LNCAP (cell line): ENCODE data around the gene NPAS3.

Experiments used
- TF ChIP-seq, protein P1 (sequence below): fragments of 450-650 bp; IDR thresholded peaks from 2 replicates; pipeline ENCODE4 v1.5.1; 2017; ENCODE audit warnings: mild to moderate bottlenecking

Gene NPAS3

DNA sequence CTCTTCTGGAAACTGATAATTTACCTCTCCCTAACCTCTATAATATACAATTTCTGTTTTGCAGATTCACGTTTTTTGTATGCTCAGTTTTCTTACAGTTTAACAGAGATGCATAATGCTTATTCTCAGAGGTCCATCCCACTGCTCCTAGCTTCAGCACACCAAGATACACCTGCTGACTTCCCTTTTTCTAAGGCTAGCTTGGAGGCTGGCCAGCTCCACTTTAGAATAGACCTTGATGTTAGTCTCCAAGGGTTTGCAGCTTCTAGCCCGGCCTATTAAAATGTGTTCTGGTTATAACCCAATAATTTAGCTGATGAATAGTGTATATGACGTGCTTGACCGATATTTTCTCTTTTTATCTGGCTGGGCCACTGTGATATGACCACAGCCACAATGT, 751.0 kb downstream of the NPAS3 start:
- TF ChIP-seq, protein P1, sequence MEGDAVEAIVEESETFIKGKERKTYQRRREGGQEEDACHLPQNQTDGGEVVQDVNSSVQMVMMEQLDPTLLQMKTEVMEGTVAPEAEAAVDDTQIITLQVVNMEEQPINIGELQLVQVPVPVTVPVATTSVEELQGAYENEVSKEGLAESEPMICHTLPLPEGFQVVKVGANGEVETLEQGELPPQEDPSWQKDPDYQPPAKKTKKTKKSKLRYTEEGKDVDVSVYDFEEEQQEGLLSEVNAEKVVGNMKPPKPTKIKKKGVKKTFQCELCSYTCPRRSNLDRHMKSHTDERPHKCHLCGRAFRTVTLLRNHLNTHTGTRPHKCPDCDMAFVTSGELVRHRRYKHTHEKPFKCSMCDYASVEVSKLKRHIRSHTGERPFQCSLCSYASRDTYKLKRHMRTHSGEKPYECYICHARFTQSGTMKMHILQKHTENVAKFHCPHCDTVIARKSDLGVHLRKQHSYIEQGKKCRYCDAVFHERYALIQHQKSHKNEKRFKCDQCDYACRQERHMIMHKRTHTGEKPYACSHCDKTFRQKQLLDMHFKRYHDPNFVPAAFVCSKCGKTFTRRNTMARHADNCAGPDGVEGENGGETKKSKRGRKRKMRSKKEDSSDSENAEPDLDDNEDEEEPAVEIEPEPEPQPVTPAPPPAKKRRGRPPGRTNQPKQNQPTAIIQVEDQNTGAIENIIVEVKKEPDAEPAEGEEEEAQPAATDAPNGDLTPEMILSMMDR = no peak

DNA sequence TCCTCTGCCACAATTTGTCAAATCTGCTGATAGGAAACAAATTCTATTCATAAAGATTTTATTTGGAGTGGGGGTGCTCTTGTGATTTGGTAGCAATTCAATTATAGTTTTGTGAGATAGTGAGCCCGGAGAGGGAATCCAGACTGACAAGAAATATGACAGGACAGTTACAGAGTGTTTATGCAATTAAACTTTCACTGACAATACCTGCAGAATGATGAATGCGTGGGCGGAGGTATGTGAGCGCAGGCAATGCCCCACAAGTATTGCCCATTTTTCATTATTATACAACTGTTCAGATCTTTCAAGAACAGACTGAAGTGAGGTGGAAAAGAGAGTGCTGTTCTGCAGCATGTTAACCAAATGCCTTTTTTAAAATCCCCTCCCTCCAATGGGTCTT, 753.2 kb downstream of the NPAS3 start:
- TF ChIP-seq, protein P1 = no peak

DNA sequence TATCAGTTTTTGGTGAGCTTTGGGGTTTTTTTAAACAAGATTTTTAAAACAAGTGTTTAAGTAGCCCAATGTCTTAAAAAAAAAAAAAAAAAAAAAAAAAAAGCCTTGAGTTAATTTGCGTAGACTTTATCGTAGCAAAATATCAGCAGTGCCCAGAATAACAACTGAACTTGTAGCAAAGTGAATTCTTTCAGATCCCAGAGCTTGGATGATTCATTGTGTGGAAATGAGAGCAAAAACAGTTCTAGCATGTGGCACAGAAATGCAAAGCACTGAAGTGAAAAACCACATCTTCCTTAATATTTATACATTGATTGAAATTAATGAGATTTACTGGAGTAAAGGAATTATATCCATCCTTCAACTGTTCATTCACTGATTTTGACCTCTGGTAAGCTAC, 754.1 kb downstream of the NPAS3 start:
- TF ChIP-seq, protein P1 = no peak

DNA sequence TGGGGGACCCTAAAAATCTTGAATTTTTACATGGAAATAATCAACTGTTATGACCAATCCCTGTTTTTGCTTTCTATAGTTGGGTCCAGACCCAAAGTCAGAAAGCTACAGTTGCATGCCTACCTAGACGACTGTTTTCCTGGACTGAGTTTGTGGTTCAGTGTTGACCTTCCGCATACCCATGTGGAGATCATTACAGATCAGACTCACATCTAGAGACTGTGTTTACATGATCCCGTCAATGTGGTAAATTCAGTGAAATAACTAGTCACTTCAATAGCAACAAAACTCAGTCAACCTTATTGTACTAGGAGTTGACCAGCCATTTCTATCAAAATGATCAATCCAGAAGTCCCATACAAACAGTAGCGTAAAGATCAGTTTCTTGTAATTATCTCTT, 754.6 kb downstream of the NPAS3 start:
- TF ChIP-seq, protein P1 = no peak

DNA sequence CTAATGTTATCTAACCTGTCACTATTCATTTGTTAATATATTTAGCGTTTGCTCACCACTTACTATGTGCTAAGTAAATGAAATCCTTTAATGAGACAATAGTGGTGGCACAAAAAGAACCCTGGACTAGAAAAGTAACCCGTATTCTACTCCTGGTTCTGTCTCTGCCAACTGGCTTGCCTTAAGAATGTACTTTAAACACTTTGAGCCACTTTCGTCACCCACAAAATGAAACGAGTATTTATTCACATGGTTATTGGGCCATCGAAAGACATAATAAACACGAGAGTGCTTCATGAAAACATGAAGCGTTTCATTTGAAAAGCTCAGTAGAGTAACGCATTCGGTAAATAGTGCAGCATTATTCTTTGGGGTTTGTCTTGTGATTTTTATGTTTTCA, 757.5 kb downstream of the NPAS3 start:
- TF ChIP-seq, protein P1 = no peak

DNA sequence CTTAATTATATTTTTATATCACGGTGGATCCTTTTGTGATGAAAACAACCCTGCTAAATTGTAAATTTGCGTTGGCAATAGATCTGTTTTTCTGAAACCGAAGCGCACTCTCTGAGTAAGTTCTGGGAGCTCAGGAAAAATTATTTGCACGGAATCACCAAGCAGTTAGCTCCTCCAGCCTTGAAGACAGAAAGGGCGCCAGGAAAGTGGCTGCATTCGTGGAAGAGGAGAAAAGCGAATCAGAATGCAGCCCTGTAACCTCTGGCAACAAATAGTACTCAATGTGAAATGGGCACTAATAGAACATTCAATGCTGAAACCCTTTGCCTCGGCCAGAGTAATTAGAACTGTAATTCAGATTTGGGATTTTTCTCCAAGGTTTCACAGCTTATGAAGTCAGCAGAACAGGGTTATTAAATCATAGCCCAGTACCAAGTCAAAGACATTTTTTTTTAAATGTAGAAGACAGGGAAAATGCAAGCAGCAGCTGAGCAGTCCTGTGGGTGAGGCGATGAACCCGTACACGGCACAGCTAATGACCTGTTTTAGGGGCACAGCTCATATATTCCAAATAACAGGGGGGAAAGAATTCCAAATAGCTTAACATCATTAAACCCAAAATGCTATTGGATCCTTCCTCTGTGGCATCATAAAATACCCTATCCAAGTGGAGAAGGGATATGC, 760.8 kb downstream of the NPAS3 start:
- TF ChIP-seq, protein P1 = no peak

DNA sequence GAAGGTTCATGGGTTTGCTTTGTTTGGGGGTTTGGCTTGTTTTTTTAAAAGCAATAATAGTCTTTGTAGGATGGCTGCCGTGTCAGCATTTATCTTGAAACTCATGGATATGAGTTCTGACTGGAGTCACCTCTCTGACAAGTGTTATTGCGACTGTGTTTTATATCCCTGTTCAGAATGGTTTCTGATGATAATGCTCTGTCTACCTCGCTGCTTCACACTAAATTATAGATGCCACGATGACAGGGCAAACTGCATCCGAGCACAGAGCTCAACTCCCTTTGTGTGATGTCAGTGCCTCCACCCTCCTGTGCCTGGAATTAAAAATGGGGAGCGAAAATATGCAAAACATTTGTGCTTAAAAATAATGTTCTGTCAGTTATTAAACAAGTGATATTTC, 761.4 kb downstream of the NPAS3 start:
- TF ChIP-seq, protein P1 = no peak

- TF ChIP-seq, protein P1 = no peak
These were observed 763.6 kb downstream of the NPAS3 start for GRCh38 chr14:33702293-33702692.
